ENCODE measurements around the gene CDKN2B-AS1.

CDKN2B-AS1 gene

DNA sequence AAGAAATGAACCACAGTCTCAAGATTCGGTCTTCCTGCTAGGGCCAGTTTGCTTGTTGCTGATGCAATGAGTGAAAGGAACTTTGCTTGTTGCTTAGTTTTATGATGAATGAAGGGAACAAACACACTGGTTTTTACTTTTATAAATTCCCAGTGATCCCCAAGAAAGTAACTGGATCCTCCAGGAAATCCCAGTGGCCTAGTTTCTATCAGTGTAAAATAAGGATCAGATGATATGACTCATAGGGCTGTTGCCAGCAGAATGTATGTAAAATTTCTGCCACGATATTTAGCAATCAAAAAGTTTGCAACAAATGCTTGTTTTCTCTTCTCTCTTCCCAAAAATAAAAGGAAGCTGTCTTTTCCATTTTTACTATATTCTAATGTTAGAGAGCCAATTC is 174.7 kb downstream of the CDKN2B-AS1 start:
- H3K9me3 ChIP-seq (ENCODE audit: control insufficient read depth, low read length) = no peaks in the 10 kb centered on the region
- H3K4me1 ChIP-seq = no peaks in the 10 kb centered on the region
- no peak overlapping the region for H3K4me2 ChIP-seq (ENCODE audit: low read length)
- no peak overlapping the region for H3K9ac ChIP-seq
- no peaks in the 10 kb centered on the region for H3K27me3 ChIP-seq (ENCODE audit: control insufficient read depth, insufficient read depth, low read length)
- no peak overlapping the region for H2AFZ ChIP-seq
- H3K4me3 ChIP-seq (ENCODE audit: low read depth, low read length) = no peak overlapping the region
- no peaks in the 10 kb centered on the region for H3K36me3 ChIP-seq (ENCODE audit: control insufficient read depth, insufficient read depth, low read length)
- TF ChIP-seq, protein P1, sequence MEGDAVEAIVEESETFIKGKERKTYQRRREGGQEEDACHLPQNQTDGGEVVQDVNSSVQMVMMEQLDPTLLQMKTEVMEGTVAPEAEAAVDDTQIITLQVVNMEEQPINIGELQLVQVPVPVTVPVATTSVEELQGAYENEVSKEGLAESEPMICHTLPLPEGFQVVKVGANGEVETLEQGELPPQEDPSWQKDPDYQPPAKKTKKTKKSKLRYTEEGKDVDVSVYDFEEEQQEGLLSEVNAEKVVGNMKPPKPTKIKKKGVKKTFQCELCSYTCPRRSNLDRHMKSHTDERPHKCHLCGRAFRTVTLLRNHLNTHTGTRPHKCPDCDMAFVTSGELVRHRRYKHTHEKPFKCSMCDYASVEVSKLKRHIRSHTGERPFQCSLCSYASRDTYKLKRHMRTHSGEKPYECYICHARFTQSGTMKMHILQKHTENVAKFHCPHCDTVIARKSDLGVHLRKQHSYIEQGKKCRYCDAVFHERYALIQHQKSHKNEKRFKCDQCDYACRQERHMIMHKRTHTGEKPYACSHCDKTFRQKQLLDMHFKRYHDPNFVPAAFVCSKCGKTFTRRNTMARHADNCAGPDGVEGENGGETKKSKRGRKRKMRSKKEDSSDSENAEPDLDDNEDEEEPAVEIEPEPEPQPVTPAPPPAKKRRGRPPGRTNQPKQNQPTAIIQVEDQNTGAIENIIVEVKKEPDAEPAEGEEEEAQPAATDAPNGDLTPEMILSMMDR (IDR thresholded peaks at IDR 0.05) = no peak
- H3K27ac ChIP-seq = no peak overlapping the region
- H3K79me2 ChIP-seq = no peaks in the 10 kb centered on the region

DNA sequence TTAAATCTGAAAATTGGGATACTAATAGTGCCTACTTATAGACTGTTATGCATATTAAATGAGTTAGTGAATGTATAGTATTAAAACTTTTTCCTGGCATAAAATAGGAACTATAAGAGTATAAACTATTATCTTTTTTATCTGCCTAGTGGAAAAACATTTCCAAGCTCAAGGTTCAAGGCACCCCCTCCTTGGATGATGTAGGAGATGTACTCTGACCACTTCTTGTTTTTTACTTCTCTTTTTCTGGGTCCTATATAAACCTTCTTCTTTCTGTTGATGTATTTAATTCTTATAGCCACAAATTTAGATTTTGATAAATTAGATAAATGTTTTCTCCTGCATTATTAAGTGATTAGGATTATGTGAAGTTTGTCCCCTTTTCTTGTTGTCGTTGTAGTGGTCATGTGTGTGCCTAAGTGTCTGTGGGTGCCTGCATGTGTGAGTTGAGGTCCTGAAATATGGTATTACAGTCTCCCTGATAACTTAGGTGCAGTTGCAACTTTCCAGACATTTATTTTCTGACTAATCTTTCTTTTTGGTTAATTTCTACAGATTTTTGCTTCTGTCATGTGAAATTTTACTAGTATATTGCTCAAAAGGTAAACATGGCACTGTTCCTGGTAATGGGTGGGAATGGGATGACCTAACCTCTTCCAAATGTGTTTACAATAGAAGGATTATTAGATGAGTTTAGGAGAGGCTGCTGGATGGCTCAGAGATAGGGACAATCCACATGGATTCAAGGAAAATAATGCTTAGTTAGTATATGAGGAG is 175.3 kb downstream of the CDKN2B-AS1 start:
- Histone ChIP-seq H3K4me2 (ENCODE audit: low read length) (no peak overlapping the region), H3K9me3 (ENCODE audit: control insufficient read depth, low read length) (no peaks in the 10 kb centered on the region), H2AFZ (no peak overlapping the region), H3K36me3 (ENCODE audit: control insufficient read depth, insufficient read depth, low read length) (no peaks in the 10 kb centered on the region), H3K4me3 (ENCODE audit: low read depth, low read length) (no peak overlapping the region), H3K9ac (no peak overlapping the region), H3K27ac (no peak overlapping the region), H3K4me1 (no peaks in the 10 kb centered on the region), H3K79me2 (no peaks in the 10 kb centered on the region), H3K27me3 (ENCODE audit: control insufficient read depth, insufficient read depth, low read length) (no peaks in the 10 kb centered on the region)
- TF ChIP-seq, protein P1 (IDR thresholded peaks at IDR 0.05) = no peak

Measured in parathyroid adenoma (tissue), 2 donors.